T-cell (primary cell): ENCODE data around the gene PRRC2B. TPM values are rescaled to one million over a fixed set of nuclear protein-coding genes. Genes with fewer than 3 reads are reported as not detected.

Source experiments
- ATAC-seq, 4 experiments: fragments of 200-7000 bp in 3 of 4; fragments of 150-1000 bp in 1 of 4; cut with Tn5 transposase; replicated peaks in 1 of 4; 1 replicate in 3 of 4; 2 replicates in 1 of 4; pipeline ENCODE4 v1.10.0; 2021; ENCODE audit warnings: moderate library complexity in 3 of 4, mild to moderate bottlenecking in 2 of 4, moderate number of reproducible peaks in 1 of 4
- CTCF ChIA-PET, 2 donors: fragments of 300-600 bp; sonication (Branson Sonifier 250); formaldehyde crosslinking; loops; one replicate each; lab custom pipeline; 2022; ENCODE audit warnings: antibody characterized with exemption in 2 of 2; lab: Charles Lee
- POLR2A ChIA-PET, 2 donors: fragments of 300-600 bp; sonication (Branson Sonifier 250); formaldehyde crosslinking; loops; one replicate each; lab custom pipeline; 2022; ENCODE audit warnings: antibody characterized with exemption in 2 of 2; lab: Charles Lee
- DNase-seq, 35 experiments: peaks; one replicate each; pipeline versions ENCODE4 v3.0.0 to v3.0.0-alpha.2; 2013 to 2023
- H3K27ac ChIP-seq: one replicate; pipeline ENCODE4 v1.5.1; 2013; ENCODE audit warnings: low read length
- H3K27me3 ChIP-seq, 2 experiments: replicated peaks in 1 of 2; 1 replicate in 1 of 2; 2 replicates in 1 of 2; pipeline versions ENCODE4 v1.6.1 to v1.7.0; 2013; ENCODE audit warnings: low read length in 1 of 2, mixed read lengths in 1 of 2; ENCODE audit not compliant: control insufficient read depth in 2 of 2, insufficient read depth in 2 of 2; ENCODE audit errors: extremely low read depth in 1 of 2
- H3K36me3 ChIP-seq, 2 donors: 1 replicate in 1 of 2; 2 replicates in 1 of 2; pipeline versions ENCODE4 v1.6.1 to v1.7.0; 2013; ENCODE audit warnings: low read length in 1 of 2; ENCODE audit not compliant: control insufficient read depth in 2 of 2, insufficient read depth in 1 of 2; ENCODE audit errors: extremely low read depth in 1 of 2
- H3K4me1 ChIP-seq, 2 experiments: 1 replicate in 1 of 2; 2 replicates in 1 of 2; pipeline versions ENCODE4 v1.6.1 to v1.7.0; 2013; ENCODE audit warnings: low read length in 2 of 2, mixed read lengths in 1 of 2; ENCODE audit not compliant: insufficient read depth in 2 of 2, control insufficient read depth in 1 of 2; ENCODE audit errors: extremely low read depth in 1 of 2
- H3K4me3 ChIP-seq, 2 donors: 1 replicate in 1 of 2; 2 replicates in 1 of 2; pipeline versions ENCODE4 v1.5.1 to v1.7.0; 2013; ENCODE audit warnings: mild to moderate bottlenecking in 2 of 2, low read length in 1 of 2, moderate library complexity in 1 of 2; ENCODE audit not compliant: control insufficient read depth in 1 of 2; ENCODE audit errors: extremely low read depth in 1 of 2
- H3K9me3 ChIP-seq: 2 replicates; pipeline ENCODE4 v1.7.0; 2013
- H3K27ac Mint-ChIP-seq, 2 donors: one replicate each; pipeline ENCODE4 v1.8.0; 2020 to 2021; ENCODE audit warnings: mild to moderate bottlenecking in 2 of 2, mixed read lengths in 2 of 2
- H3K27me3 Mint-ChIP-seq, 2 donors: one replicate each; pipeline ENCODE4 v1.8.0; 2021 to 2022; ENCODE audit warnings: mixed read lengths in 2 of 2
- H3K36me3 Mint-ChIP-seq: one replicate; pipeline ENCODE4 v1.8.0; 2021; ENCODE audit warnings: mixed read lengths
- H3K4me1 Mint-ChIP-seq, 3 donors: one replicate each; pipeline ENCODE4 v1.8.0; 2020 to 2022; ENCODE audit warnings: mixed read lengths in 3 of 3, mild to moderate bottlenecking in 1 of 3
- H3K4me3 Mint-ChIP-seq, 3 donors: one replicate each; pipeline ENCODE4 v1.8.0; 2020 to 2022; ENCODE audit warnings: mild to moderate bottlenecking in 3 of 3, mixed read lengths in 3 of 3, moderate library complexity in 3 of 3
- H3K9me3 Mint-ChIP-seq, 3 donors: one replicate each; pipeline ENCODE4 v1.8.0; 2020 to 2022; ENCODE audit warnings: mixed read lengths in 3 of 3
- WGBS: methylation state at CpG from one replicate; pipeline ENCODE4 v1.1.5; 2013; ENCODE audit warnings: missing lambda C conversion rate; ENCODE audit not compliant: insufficient coverage; 5-methylcytosine and 5-hydroxymethylcytosine counted together
- total RNA-seq, 35 experiments: library from RNA in 6 of 35; stranded (reverse) in 6 of 35; fragments of 120-200 nt in 1 of 35; gene quantifications; one replicate each; pipeline versions ENCODE4 v1.2.1 to v1.2.4 and lab custom pipeline; 2013 to 2026

Gene PRRC2B
- total RNA-seq, 5 donors from 2014 or later (not counting 1 experiment from before 2014, with no cell fraction given): 259 to 375 (median 370) TPM

DNA sequence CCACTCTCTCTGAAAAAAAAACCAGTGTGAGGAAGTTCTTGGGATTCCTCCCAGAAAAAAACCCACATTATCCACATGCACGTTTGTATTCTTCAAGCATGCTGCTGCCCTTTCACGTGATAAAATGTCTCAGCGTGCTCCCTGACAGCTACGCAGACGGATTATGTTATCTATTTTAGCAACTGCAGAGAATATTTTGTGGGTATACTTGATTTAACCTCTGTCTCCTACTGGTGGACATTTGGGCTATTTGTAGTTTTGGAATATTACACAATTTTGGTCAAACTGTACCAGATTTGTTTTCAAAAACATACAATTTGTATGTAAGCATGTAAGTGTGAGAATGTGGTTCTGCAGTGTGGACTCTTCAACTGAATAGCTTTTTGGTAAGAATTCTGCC is 10.7 kb downstream of the PRRC2B start:
- Histone ChIP-seq H3K4me3 (peak overlapping the region in 1 of 2 donors; percentile 62), H3K4me1 (peaks cover 66 to 95% of the 10 kb centered on the region in 2 experiments), H3K36me3 (peaks cover 0 to 7% of the 10 kb centered on the region in 2 donors), H3K27ac (peak overlapping the region; percentile 4), H3K9me3 (no peaks in the 10 kb centered on the region), H3K27me3 (no peaks in the 10 kb centered on the region)
- peaks cover 3% of the 10 kb centered on the region for H3K36me3 Mint-ChIP-seq
- DNase-seq (no peak), ATAC-seq (no peak)
- ChIA-PET POLR2A (no interaction called here), CTCF (interaction anchor here in 1 of 2 donors (0.5 to 1.4 kb wide), 3 partner anchors 27 to 227 kb away, joined by 3 to 6 read pairs (median 4); no protein-coding TSS in a partner anchor)
- peak overlapping the region; percentile 88 to 95 for H3K27ac Mint-ChIP-seq
- H3K4me1 Mint-ChIP-seq: peaks cover 93 to 95% (median 94%) of the 10 kb centered on the region in 3 donors
- H3K27me3 Mint-ChIP-seq: no peaks in the 10 kb centered on the region
- H3K4me3 Mint-ChIP-seq: peak overlapping the region; percentile 69 to 84 (median 78)
- WGBS: no CpG with 5 or more reads among the region's 5 CpGs
- H3K9me3 Mint-ChIP-seq: no peaks in the 10 kb centered on the region

GRCh38 chr9:131404987-131405386 is 11.1 kb downstream of the PRRC2B start:
- Histone ChIP-seq H3K4me3 (peak overlapping the region in 1 of 2 donors; percentile 62), H3K9me3 (no peaks in the 10 kb centered on the region), H3K4me1 (peaks cover 66 to 95% of the 10 kb centered on the region in 2 experiments), H3K27ac (peak overlapping the region; percentile 4), H3K27me3 (no peaks in the 10 kb centered on the region), H3K36me3 (peaks cover 0 to 7% of the 10 kb centered on the region in 2 donors)
- H3K36me3 Mint-ChIP-seq: peaks cover 3% of the 10 kb centered on the region
- H3K27ac Mint-ChIP-seq: peak overlapping the region; percentile 88 to 95
- POLR2A ChIA-PET: no interaction called here
- DNase-seq (peak in 1 of 35 experiments; percentile 21), ATAC-seq (no peak)
- no peaks in the 10 kb centered on the region for H3K9me3 Mint-ChIP-seq
- no peaks in the 10 kb centered on the region for H3K27me3 Mint-ChIP-seq
- H3K4me3 Mint-ChIP-seq: peak overlapping the region; percentile 69 to 84 (median 78)
- CTCF ChIA-PET: interaction anchor here (0.5 to 1.4 kb wide), 5 partner anchors 12 to 227 kb away, joined by 3 to 4 read pairs (median 3); no protein-coding TSS in a partner anchor
- whole genome bisulfite sequencing: 45% methylated on average over 6 of the region's 7 CpGs
- peaks cover 93 to 95% (median 94%) of the 10 kb centered on the region in 3 donors for H3K4me1 Mint-ChIP-seq

GRCh38 chr9:131405428-131405827 is 11.5 kb downstream of the PRRC2B start:
- no peaks in the 10 kb centered on the region for H3K27me3 ChIP-seq
- 78% methylated on average over 3 of the region's 6 CpGs for WGBS
- Mint-ChIP-seq H3K36me3 (peaks cover 3% of the 10 kb centered on the region), H3K9me3 (no peaks in the 10 kb centered on the region), H3K27me3 (no peaks in the 10 kb centered on the region), H3K4me1 (peaks cover 93 to 95% (median 94%) of the 10 kb centered on the region in 3 donors), H3K27ac (peak overlapping the region; percentile 88 to 95), H3K4me3 (peak overlapping the region; percentile 69 to 84 (median 78))
- peak overlapping the region in 1 of 2 donors; percentile 62 for H3K4me3 ChIP-seq
- H3K4me1 ChIP-seq: peaks cover 67 to 95% of the 10 kb centered on the region in 2 experiments
- ChIA-PET POLR2A (no interaction called here), CTCF (interaction anchor here (0.5 to 1.4 kb wide), 5 partner anchors 12 to 228 kb away, joined by 3 to 4 read pairs (median 3); no protein-coding TSS in a partner anchor)
- H3K9me3 ChIP-seq: no peaks in the 10 kb centered on the region
- ATAC-seq: no peak
- DNase-seq: peak in 7 of 35 experiments; percentile 23 to 54 (median 44)
- peaks cover 0 to 7% of the 10 kb centered on the region in 2 donors for H3K36me3 ChIP-seq
- H3K27ac ChIP-seq: no peak overlapping the region

DNA sequence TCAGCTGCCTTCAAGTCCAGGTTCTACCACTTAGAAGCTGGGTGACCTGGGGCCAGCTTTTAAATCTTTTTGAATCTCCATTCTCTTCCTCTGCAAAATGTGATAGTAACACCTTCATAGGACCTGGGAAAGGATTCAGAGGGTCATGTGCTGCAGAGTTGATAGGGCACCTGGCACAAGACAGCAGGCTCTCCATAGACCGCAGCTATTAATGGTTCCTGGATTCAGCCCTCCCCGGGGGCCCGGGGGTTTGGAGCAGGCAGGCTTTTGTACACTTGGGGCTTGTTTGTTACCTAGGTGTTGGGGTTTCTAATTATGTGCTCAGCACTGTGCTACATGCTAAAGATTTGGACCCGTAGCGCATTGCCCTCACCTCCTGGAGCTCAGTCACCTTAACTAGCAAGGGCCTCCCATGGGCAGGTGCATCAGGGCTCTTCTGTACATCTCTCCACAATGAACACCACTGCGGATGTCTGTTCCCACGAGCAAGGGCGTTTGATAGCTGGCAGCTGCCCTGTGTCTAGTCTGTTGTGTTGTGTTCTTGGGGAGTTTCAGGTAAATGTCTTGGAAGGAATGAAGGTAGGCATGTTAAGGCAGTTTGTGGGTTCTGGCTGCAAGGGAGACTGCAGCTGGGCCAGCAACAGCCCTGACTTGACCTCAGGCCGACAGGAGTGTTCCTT is 12.1 kb downstream of the PRRC2B start:
- H3K36me3 ChIP-seq: peaks cover 0 to 7% of the 10 kb centered on the region in 2 donors
- H3K27ac ChIP-seq: peak overlapping the region; percentile 76
- WGBS: 69% methylated on average over 2 of the region's 9 CpGs
- peak; percentile 38 to 53 (median 46) for ATAC-seq
- peaks cover 93 to 95% (median 94%) of the 10 kb centered on the region in 3 donors for H3K4me1 Mint-ChIP-seq
- peak in 3 of 35 experiments; percentile 18 to 42 (median 32) for DNase-seq
- H3K4me3 ChIP-seq: peak overlapping the region; percentile 16 to 62
- no peaks in the 10 kb centered on the region for H3K27me3 ChIP-seq
- peak overlapping the region; percentile 69 to 84 (median 78) for H3K4me3 Mint-ChIP-seq
- no peaks in the 10 kb centered on the region for H3K27me3 Mint-ChIP-seq
- no peaks in the 10 kb centered on the region for H3K9me3 Mint-ChIP-seq
- peaks cover 3% of the 10 kb centered on the region for H3K36me3 Mint-ChIP-seq
- peaks cover 64 to 93% of the 10 kb centered on the region in 2 experiments for H3K4me1 ChIP-seq
- CTCF ChIA-PET: interaction anchor here (0.5 to 1.6 kb wide), 7 partner anchors 8 to 228 kb away, joined by 3 to 5 read pairs (median 3); no protein-coding TSS in a partner anchor
- peak overlapping the region; percentile 88 to 95 for H3K27ac Mint-ChIP-seq
- POLR2A ChIA-PET: interaction anchor here in 1 of 2 donors (1.0 kb wide), 1 partner anchor 33 kb away, joined by 3 read pairs; no protein-coding TSS in a partner anchor
- H3K9me3 ChIP-seq: no peaks in the 10 kb centered on the region

- peaks cover 3% of the 10 kb centered on the region for H3K36me3 Mint-ChIP-seq
- Histone ChIP-seq H3K4me1 (peaks cover 63 to 91% of the 10 kb centered on the region in 2 experiments), H3K27me3 (no peaks in the 10 kb centered on the region), H3K4me3 (peak overlapping the region; percentile 38 to 62), H3K27ac (peak overlapping the region; percentile 76), H3K36me3 (peaks cover 0 to 7% of the 10 kb centered on the region in 2 donors), H3K9me3 (no peaks in the 10 kb centered on the region)
- 3% methylated on average over 4 of the region's 9 CpGs for WGBS
- H3K27me3 Mint-ChIP-seq: no peaks in the 10 kb centered on the region
- peak overlapping the region; percentile 88 to 95 for H3K27ac Mint-ChIP-seq
- DNase-seq (peak in 6 of 35 experiments; percentile 11 to 48 (median 30)), ATAC-seq (peak; percentile 39 to 54 (median 45))
- ChIA-PET CTCF (interaction anchor here (0.5 to 1.9 kb wide), 10 partner anchors 9 to 140 kb away, joined by 3 to 11 read pairs (median 4); no protein-coding TSS in a partner anchor), POLR2A (interaction anchor here (0.6 to 1.0 kb wide), 4 partner anchors 34 to 946 kb away, joined by 3 to 7 read pairs (median 5); no protein-coding TSS in a partner anchor)
- H3K4me3 Mint-ChIP-seq: peak overlapping the region; percentile 69 to 84 (median 78)
- peaks cover 94 to 95% (median 95%) of the 10 kb centered on the region in 3 donors for H3K4me1 Mint-ChIP-seq
- no peaks in the 10 kb centered on the region for H3K9me3 Mint-ChIP-seq
These were observed 12.9 kb downstream of the PRRC2B start for GRCh38 chr9:131406563-131407436.
